Neural progenitor cell (in vitro differentiated cells): ENCODE results near the gene ZNF710. TPM values are rescaled to one million over a fixed set of nuclear protein-coding genes. Genes with fewer than 3 reads are reported as not detected.

Experiments
- DNase-seq: peaks from one replicate; pipeline ENCODE4 v3.0.0-alpha.2; 2016; ENCODE audit warnings: low spot score
- H2AFZ ChIP-seq: fragments of 200-600 bp; sonication (generic); replicated peaks from 2 replicates; pipeline ENCODE4 v1.6.1; 2016; ENCODE audit warnings: antibody characterized with exemption
- H3F3A ChIP-seq: fragments of 200-600 bp; sonication (generic); 2 replicates; pipeline ENCODE4 v1.6.1; 2016; ENCODE audit warnings: antibody characterized with exemption, low read depth
- H3K27ac ChIP-seq: fragments of 200-600 bp; sonication (generic); 2 replicates; pipeline ENCODE4 v1.5.1; 2016; ENCODE audit warnings: mild to moderate bottlenecking
- H3K27me3 ChIP-seq: fragments of 200-600 bp; sonication (generic); 2 replicates; pipeline ENCODE4 v1.6.1; 2016; ENCODE audit warnings: mild to moderate bottlenecking, moderate library complexity
- H3K36me3 ChIP-seq: fragments of 200-600 bp; sonication (generic); 2 replicates; pipeline ENCODE4 v1.5.1; 2016
- H3K4me1 ChIP-seq: fragments of 200-600 bp; sonication (generic); 2 replicates; pipeline ENCODE4 v1.6.1; 2016; ENCODE audit warnings: mixed run types
- H3K4me2 ChIP-seq: fragments of 200-600 bp; sonication (generic); 2 replicates; pipeline ENCODE4 v1.6.1; 2016
- H3K4me3 ChIP-seq: fragments of 200-600 bp; sonication (generic); 2 replicates; pipeline ENCODE4 v1.5.1; 2016
- H3K79me2 ChIP-seq: fragments of 200-600 bp; sonication (generic); 2 replicates; pipeline ENCODE4 v1.6.1; 2016; ENCODE audit warnings: low read depth
- H3K9ac ChIP-seq: fragments of 200-600 bp; sonication (generic); 2 replicates; pipeline ENCODE4 v1.6.1; 2016
- H3K9me3 ChIP-seq: fragments of 200-600 bp; sonication (generic); 2 replicates; pipeline ENCODE4 v1.5.1; 2016; ENCODE audit warnings: low read depth
- H4K20me1 ChIP-seq: fragments of 200-600 bp; sonication (generic); 2 replicates; pipeline ENCODE4 v1.6.1; 2016; ENCODE audit warnings: low read depth
- H3K27ac Mint-ChIP-seq: 3 replicates; pipeline ENCODE4 v1.8.0; 2021; ENCODE audit warnings: mixed read lengths
- H3K27me3 Mint-ChIP-seq: 2 replicates; pipeline ENCODE4 v1.8.0; 2022; ENCODE audit warnings: low read depth, mild to moderate bottlenecking, inconsistent platforms, moderate library complexity, mixed read lengths; ENCODE audit not compliant: insufficient read depth
- H3K36me3 Mint-ChIP-seq: 3 replicates; pipeline ENCODE4 v1.8.0; 2021; ENCODE audit warnings: mixed read lengths
- H3K4me1 Mint-ChIP-seq: 3 replicates; pipeline ENCODE4 v1.8.0; 2021; ENCODE audit warnings: mixed read lengths
- H3K4me3 Mint-ChIP-seq: 3 replicates; pipeline ENCODE4 v1.8.0; 2021; ENCODE audit warnings: mild to moderate bottlenecking, moderate library complexity, mixed read lengths
- H3K9me3 Mint-ChIP-seq: 3 replicates; pipeline ENCODE4 v1.8.0; 2020; ENCODE audit warnings: mixed read lengths
- CTCF ChIP-seq: fragments of 200-600 bp; sonication (generic); IDR thresholded peaks from 2 replicates; pipeline ENCODE4 v1.5.1; 2017; ENCODE audit warnings: antibody characterized with exemption, mild to moderate bottlenecking
- EZH2 ChIP-seq: fragments of 200-600 bp; sonication (generic); IDR thresholded peaks from 2 replicates; pipeline ENCODE4 v1.6.1; 2017; ENCODE audit warnings: antibody characterized with exemption, mild to moderate bottlenecking, moderate library complexity
- EZH2phosphoT487 ChIP-seq: fragments of 200-600 bp; sonication (generic); IDR thresholded peaks from 2 replicates; pipeline ENCODE4 v1.6.1; 2017; ENCODE audit warnings: antibody characterized with exemption
- total RNA-seq: library from RNA; depleted of rRNA; stranded (reverse); fragments of >200 nt; gene quantifications from 2 replicates; pipeline ENCODE4 v1.2.3, GENCODE V29; 2015; ENCODE audit warnings: low replicate concordance

ZNF710 gene
- total RNA-seq, 1 donor from 2014 or later: 14.9 TPM

GRCh38 chr15:90071220-90071807, 70.2 kb downstream of the ZNF710 start:
- peak; percentile 74 for DNase-seq
- H3K4me3 Mint-ChIP-seq: no peak overlapping the region

GRCh38 chr15:90072978-90073640, 72.0 kb downstream of the ZNF710 start:
- Mint-ChIP-seq H3K4me3 (no peak overlapping the region), H3K27ac (no peak overlapping the region), H3K27me3 (peaks cover 5% of the 10 kb centered on the region), H3K9me3 (no peaks in the 10 kb centered on the region), H3K36me3 (peaks cover 15% of the 10 kb centered on the region), H3K4me1 (peaks cover 10% of the 10 kb centered on the region)
- no peak for DNase-seq
- H3K4me1 ChIP-seq: peaks cover 6% of the 10 kb centered on the region
- no peak overlapping the region for H3K4me2 ChIP-seq
- peaks cover 21% of the 10 kb centered on the region for H3F3A ChIP-seq
- no peak overlapping the region for H2AFZ ChIP-seq
- no peak overlapping the region for H3K9ac ChIP-seq
- no peaks in the 10 kb centered on the region for H3K36me3 ChIP-seq
- H3K79me2 ChIP-seq: no peaks in the 10 kb centered on the region
- no peak overlapping the region for H3K27ac ChIP-seq
- H3K4me3 ChIP-seq: no peak overlapping the region
- peaks cover 27% of the 10 kb centered on the region for H4K20me1 ChIP-seq
- H3K27me3 ChIP-seq: no peaks in the 10 kb centered on the region
- TF ChIP-seq EZH2phosphoT487: no peak
- TF ChIP-seq CTCF: no peak
- TF ChIP-seq EZH2: no peak
- H3K9me3 ChIP-seq: no peaks in the 10 kb centered on the region

More at GRCh38 chr15:90071220-90071807, 70.2 kb downstream of the ZNF710 start:
- no peak overlapping the region for H3K27ac ChIP-seq
- peaks cover 6% of the 10 kb centered on the region for H3K4me1 ChIP-seq
- H2AFZ ChIP-seq: no peak overlapping the region
- peak overlapping the region; percentile 46 for H3K27ac Mint-ChIP-seq
- H3K27me3 ChIP-seq: no peaks in the 10 kb centered on the region
- no peak overlapping the region for H3K4me2 ChIP-seq
- H3K36me3 ChIP-seq: no peaks in the 10 kb centered on the region
- peaks cover 10% of the 10 kb centered on the region for H3K4me1 Mint-ChIP-seq
- peaks cover 32% of the 10 kb centered on the region for H4K20me1 ChIP-seq
- no peaks in the 10 kb centered on the region for H3K9me3 ChIP-seq
- H3K79me2 ChIP-seq: peaks cover 3% of the 10 kb centered on the region
- peaks cover 7% of the 10 kb centered on the region for H3K27me3 Mint-ChIP-seq
- H3K36me3 Mint-ChIP-seq: peaks cover 9% of the 10 kb centered on the region
- H3F3A ChIP-seq: peaks cover 21% of the 10 kb centered on the region
- no peak overlapping the region for H3K9ac ChIP-seq
- no peak overlapping the region for H3K4me3 ChIP-seq
- TF ChIP-seq CTCF: peak; percentile 71
- TF ChIP-seq EZH2: no peak
- no peak for TF ChIP-seq EZH2phosphoT487
- H3K9me3 Mint-ChIP-seq: no peaks in the 10 kb centered on the region

GRCh38 chr15:90074023-90074422, 72.9 kb downstream of the ZNF710 start:
- Mint-ChIP-seq H3K4me3 (no peak overlapping the region), H3K9me3 (no peaks in the 10 kb centered on the region), H3K27me3 (peaks cover 5% of the 10 kb centered on the region), H3K36me3 (peaks cover 17% of the 10 kb centered on the region), H3K27ac (no peak overlapping the region), H3K4me1 (peaks cover 10% of the 10 kb centered on the region)
- Histone ChIP-seq H3K79me2 (no peaks in the 10 kb centered on the region), H3K9ac (no peak overlapping the region), H3K4me1 (peaks cover 6% of the 10 kb centered on the region), H3K36me3 (no peaks in the 10 kb centered on the region), H3K27me3 (no peaks in the 10 kb centered on the region), H3K27ac (no peak overlapping the region), H3K9me3 (no peaks in the 10 kb centered on the region), H3K4me3 (no peak overlapping the region), H3F3A (peaks cover 21% of the 10 kb centered on the region), H2AFZ (no peak overlapping the region), H3K4me2 (no peak overlapping the region), H4K20me1 (peaks cover 27% of the 10 kb centered on the region)
- no peak for DNase-seq
- TF ChIP-seq EZH2phosphoT487 (no peak), CTCF (no peak), EZH2 (no peak)
